Astrocyte (in vitro differentiated cells and primary cell): ENCODE results near the gene LRRC3B.

Source experiments
- CTCF ChIP-seq: IDR thresholded peaks from 2 replicates; pipeline ENCODE4 v1.5.1; 2011; ENCODE audit warnings: low read depth, mild to moderate bottlenecking, inconsistent platforms, low read length, moderate library complexity; ENCODE audit not compliant: insufficient read depth
- EZH2 ChIP-seq: IDR thresholded peaks from 2 replicates; pipeline ENCODE4 v1.6.1; 2012; ENCODE audit warnings: mild to moderate bottlenecking, low read length, inconsistent platforms; ENCODE audit not compliant: insufficient read depth

GRCh38 chr3:26699553-26699952 is 77.0 kb downstream of the LRRC3B start:
- TF ChIP-seq CTCF (no peak), EZH2 (no peak)
